AG04449 (cell line): Measurements from ENCODE around the gene C1QTNF8.

Source experiments
- CTCF ChIA-PET: fragments of 350-600 bp; formaldehyde crosslinking; extraction: SDS; loops from one replicate; lab custom pipeline; 2021; ENCODE audit warnings: antibody characterized with exemption; lab: Yijun Ruan, JAX
- POLR2A ChIA-PET: fragments of 400-600, 350-600 bp; formaldehyde crosslinking; extraction: SDS; loops from one replicate; lab custom pipeline; 2020; ENCODE audit warnings: antibody characterized with exemption, inconsistent platforms; lab: Yijun Ruan, JAX
- DNase-seq: peaks from one replicate; pipeline ENCODE4 v3.0.0-alpha.2; 2010; ENCODE audit warnings: low read depth, low spot score
- H3K4me3 ChIP-seq: 2 replicates; pipeline ENCODE4 v1.5.1; 2011; ENCODE audit warnings: low read depth, mild to moderate bottlenecking, control low read depth, low read length
- CTCF ChIP-seq: IDR thresholded peaks from one replicate; pipeline ENCODE4 v1.5.1; 2011; ENCODE audit warnings: mild to moderate bottlenecking, moderate library complexity, low read length, control low read depth, inconsistent platforms; ENCODE audit not compliant: insufficient read depth; ENCODE audit errors: missing control alignments

The C1QTNF8 gene

GRCh38 chr16:1113489-1113888, 17.4 kb upstream of the C1QTNF8 start:
- TF ChIP-seq CTCF: no peak
- POLR2A ChIA-PET: no interaction called here
- H3K4me3 ChIP-seq: no peak overlapping the region
- CTCF ChIA-PET: interaction anchor here (0.5 to 0.6 kb wide), 2 partner anchors 80 to 401 kb away, joined by 3 read pairs; no protein-coding TSS in a partner anchor
- DNase-seq: no peak

- POLR2A ChIA-PET: no interaction called here
- DNase-seq: no peak
- TF ChIP-seq CTCF: no peak
- CTCF ChIA-PET: no interaction called here
- no peak overlapping the region for H3K4me3 ChIP-seq
Observed at GRCh38 chr16:1112506-1113184, 16.6 kb upstream of the C1QTNF8 start.

- ChIA-PET CTCF (no interaction called here), POLR2A (no interaction called here)
- TF ChIP-seq CTCF: no peak
- DNase-seq: no peak
- H3K4me3 ChIP-seq: no peak overlapping the region
Observed at GRCh38 chr16:1109648-1110047, 13.6 kb upstream of the C1QTNF8 start.

GRCh38 chr16:1108299-1109252, 12.5 kb upstream of the C1QTNF8 start:
- H3K4me3 ChIP-seq: no peak overlapping the region
- no peak for TF ChIP-seq CTCF
- no peak for DNase-seq
- POLR2A ChIA-PET: no interaction called here
- CTCF ChIA-PET: interaction anchor here (1.0 kb wide), 1 partner anchor 84 kb away, joined by 3 read pairs; no protein-coding TSS in a partner anchor

GRCh38 chr16:1107731-1108130, 11.7 kb upstream of the C1QTNF8 start:
- no peak overlapping the region for H3K4me3 ChIP-seq
- CTCF ChIA-PET: interaction anchor here (2.2 kb wide), 1 partner anchor 131 kb away, joined by 6 read pairs; no protein-coding TSS in a partner anchor
- no peak for DNase-seq
- no peak for TF ChIP-seq CTCF
- POLR2A ChIA-PET: no interaction called here

GRCh38 chr16:1107141-1107540, 11.1 kb upstream of the C1QTNF8 start:
- DNase-seq: no peak
- H3K4me3 ChIP-seq: no peak overlapping the region
- no peak for TF ChIP-seq CTCF
- POLR2A ChIA-PET: no interaction called here
- CTCF ChIA-PET: interaction anchor here (2.2 kb wide), 1 partner anchor 131 kb away, joined by 6 read pairs; no protein-coding TSS in a partner anchor
